DND-41 (cell line): ENCODE results near the gene EHD3.

Experiments used
- ATAC-seq: fragments of 200-7000 bp; cut with Tn5 transposase; 3 replicates; pipeline ENCODE4 v1.9.1; 2021; ENCODE audit warnings: low read depth; ENCODE audit not compliant: insufficient read depth
- DNase-seq: peaks from one replicate; pipeline ENCODE4 v3.0.0-alpha.2; 2020
- H2AFZ ChIP-seq: 2 replicates; pipeline ENCODE4 v1.6.0; 2012; ENCODE audit warnings: low read depth, low read length
- H3K27ac ChIP-seq: 2 replicates; pipeline ENCODE4 v1.5.1; 2012; ENCODE audit warnings: low read length, inconsistent platforms
- H3K27me3 ChIP-seq: fragments of 200-600 bp; sonication (generic); 2 replicates; pipeline ENCODE4 v1.6.0; 2012; ENCODE audit warnings: low read length, mild to moderate bottlenecking, inconsistent platforms; ENCODE audit not compliant: insufficient read depth, poor library complexity
- H3K36me3 ChIP-seq: 2 replicates; pipeline ENCODE4 v1.5.1; 2012; ENCODE audit warnings: low read length, inconsistent platforms; ENCODE audit not compliant: insufficient read depth
- H3K4me1 ChIP-seq: 2 replicates; pipeline ENCODE4 v1.5.1; 2012; ENCODE audit warnings: mild to moderate bottlenecking, low read length; ENCODE audit not compliant: insufficient read depth
- H3K4me2 ChIP-seq: 2 replicates; pipeline ENCODE4 v1.6.0; 2012; ENCODE audit warnings: mild to moderate bottlenecking, moderate library complexity, low read length, inconsistent platforms; ENCODE audit not compliant: insufficient read depth
- H3K4me3 ChIP-seq, 2 experiments: fragments of 200-600 bp in 1 of 2; shearing (Covaris generic) in 1 of 2; 2 replicates each; pipeline ENCODE4 v1.5.1; 2012 to 2016; ENCODE audit warnings: inconsistent platforms in 2 of 2, low read length in 2 of 2, mild to moderate bottlenecking in 2 of 2, low read depth in 1 of 2, moderate library complexity in 1 of 2
- H3K79me2 ChIP-seq: 2 replicates; pipeline ENCODE4 v1.6.0; 2012; ENCODE audit warnings: low read length, inconsistent platforms; ENCODE audit not compliant: insufficient read depth
- H3K9ac ChIP-seq: 2 replicates; pipeline ENCODE4 v1.6.0; 2012; ENCODE audit warnings: low read depth, mild to moderate bottlenecking, inconsistent platforms, low read length, moderate library complexity
- H3K9me3 ChIP-seq: 2 replicates; pipeline ENCODE4 v1.5.1; 2012; ENCODE audit warnings: low read length, moderate library complexity, mild to moderate bottlenecking, inconsistent platforms; ENCODE audit not compliant: insufficient read depth, severe bottlenecking
- H4K20me1 ChIP-seq: 2 replicates; pipeline ENCODE4 v1.6.0; 2012; ENCODE audit warnings: low read length; ENCODE audit not compliant: insufficient read depth
- EZH2 ChIP-seq: IDR thresholded peaks from 3 replicates; pipeline ENCODE4 v1.6.1; 2012; ENCODE audit warnings: borderline replicate concordance, low read depth, mild to moderate bottlenecking, moderate library complexity, low read length, inconsistent platforms; ENCODE audit not compliant: severe bottlenecking
- TF ChIP-seq, protein P1 (sequence below): IDR thresholded peaks from 2 replicates; pipeline ENCODE4 v1.5.1; 2012; ENCODE audit warnings: borderline replicate concordance, low read length, moderate library complexity, mild to moderate bottlenecking; ENCODE audit not compliant: poor library complexity, severe bottlenecking; ENCODE audit errors: extremely low read depth

The EHD3 gene

DNA sequence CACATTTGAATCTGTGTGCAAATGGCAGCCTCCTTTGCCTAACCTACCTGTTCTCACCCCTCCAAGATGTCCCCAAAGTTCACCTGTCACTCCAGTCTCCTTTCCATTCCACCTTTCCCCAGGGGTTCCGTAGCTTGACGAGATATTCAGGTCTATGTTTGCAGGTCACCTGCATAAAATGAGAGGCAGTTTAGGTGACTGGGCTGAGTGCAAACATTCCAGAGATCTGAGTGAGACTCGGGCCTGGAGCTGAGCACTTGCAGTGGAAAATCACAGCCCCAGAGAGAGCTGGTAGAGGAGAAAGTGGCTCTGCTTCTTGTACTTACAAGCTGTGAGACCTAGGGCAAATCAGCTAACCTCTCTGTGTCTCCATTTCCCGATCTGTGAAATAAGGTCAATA, 36.8 kb upstream of the EHD3 start:
- Histone ChIP-seq H3K27ac (no peak overlapping the region), H3K27me3 (no peaks in the 10 kb centered on the region), H3K9me3 (no peaks in the 10 kb centered on the region), H2AFZ (no peak overlapping the region), H3K9ac (no peak overlapping the region), H3K79me2 (no peaks in the 10 kb centered on the region), H3K4me1 (no peaks in the 10 kb centered on the region), H3K36me3 (peaks cover 3% of the 10 kb centered on the region; the same call in 1 of the 2 replicates), H3K4me3 (no peak overlapping the region), H3K4me2 (no peak overlapping the region), H4K20me1 (no peaks in the 10 kb centered on the region)
- no peak for DNase-seq
- TF ChIP-seq, protein P1, sequence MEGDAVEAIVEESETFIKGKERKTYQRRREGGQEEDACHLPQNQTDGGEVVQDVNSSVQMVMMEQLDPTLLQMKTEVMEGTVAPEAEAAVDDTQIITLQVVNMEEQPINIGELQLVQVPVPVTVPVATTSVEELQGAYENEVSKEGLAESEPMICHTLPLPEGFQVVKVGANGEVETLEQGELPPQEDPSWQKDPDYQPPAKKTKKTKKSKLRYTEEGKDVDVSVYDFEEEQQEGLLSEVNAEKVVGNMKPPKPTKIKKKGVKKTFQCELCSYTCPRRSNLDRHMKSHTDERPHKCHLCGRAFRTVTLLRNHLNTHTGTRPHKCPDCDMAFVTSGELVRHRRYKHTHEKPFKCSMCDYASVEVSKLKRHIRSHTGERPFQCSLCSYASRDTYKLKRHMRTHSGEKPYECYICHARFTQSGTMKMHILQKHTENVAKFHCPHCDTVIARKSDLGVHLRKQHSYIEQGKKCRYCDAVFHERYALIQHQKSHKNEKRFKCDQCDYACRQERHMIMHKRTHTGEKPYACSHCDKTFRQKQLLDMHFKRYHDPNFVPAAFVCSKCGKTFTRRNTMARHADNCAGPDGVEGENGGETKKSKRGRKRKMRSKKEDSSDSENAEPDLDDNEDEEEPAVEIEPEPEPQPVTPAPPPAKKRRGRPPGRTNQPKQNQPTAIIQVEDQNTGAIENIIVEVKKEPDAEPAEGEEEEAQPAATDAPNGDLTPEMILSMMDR, result no peak
- TF ChIP-seq EZH2, result no peak
- no peak for ATAC-seq

DNA sequence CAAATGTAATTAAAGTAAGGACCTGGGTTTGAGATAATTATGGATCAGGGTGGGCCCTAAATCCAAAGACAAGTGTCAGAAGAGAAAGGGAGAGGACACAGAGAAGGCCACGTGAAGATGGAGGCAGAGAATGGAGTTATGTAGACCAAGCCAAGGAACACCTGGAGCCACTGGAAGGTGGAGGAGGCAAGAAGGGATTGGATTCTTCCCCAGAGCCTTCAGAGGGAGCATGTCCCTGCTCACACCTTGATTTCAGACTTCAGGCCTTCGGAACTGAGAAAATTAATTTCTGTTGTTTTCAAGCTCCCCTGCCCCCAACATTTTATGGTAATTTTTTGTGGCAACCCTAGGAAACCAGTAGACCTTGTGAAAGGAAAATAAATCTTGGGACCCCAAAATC, 36.3 kb upstream of the EHD3 start:
- no peaks in the 10 kb centered on the region for H3K4me1 ChIP-seq
- H3K4me2 ChIP-seq, result no peak overlapping the region
- no peak overlapping the region for H2AFZ ChIP-seq
- H3K27me3 ChIP-seq, result no peaks in the 10 kb centered on the region
- no peak overlapping the region for H3K4me3 ChIP-seq
- no peak for ATAC-seq
- no peak overlapping the region for H3K27ac ChIP-seq
- no peaks in the 10 kb centered on the region for H3K79me2 ChIP-seq
- TF ChIP-seq, protein P1, result no peak
- no peak for TF ChIP-seq EZH2
- H3K36me3 ChIP-seq, result peaks cover 3% of the 10 kb centered on the region; the same call in 1 of the 2 replicates
- no peaks in the 10 kb centered on the region for H4K20me1 ChIP-seq
- no peak for DNase-seq
- no peaks in the 10 kb centered on the region for H3K9me3 ChIP-seq
- no peak overlapping the region for H3K9ac ChIP-seq

DNA sequence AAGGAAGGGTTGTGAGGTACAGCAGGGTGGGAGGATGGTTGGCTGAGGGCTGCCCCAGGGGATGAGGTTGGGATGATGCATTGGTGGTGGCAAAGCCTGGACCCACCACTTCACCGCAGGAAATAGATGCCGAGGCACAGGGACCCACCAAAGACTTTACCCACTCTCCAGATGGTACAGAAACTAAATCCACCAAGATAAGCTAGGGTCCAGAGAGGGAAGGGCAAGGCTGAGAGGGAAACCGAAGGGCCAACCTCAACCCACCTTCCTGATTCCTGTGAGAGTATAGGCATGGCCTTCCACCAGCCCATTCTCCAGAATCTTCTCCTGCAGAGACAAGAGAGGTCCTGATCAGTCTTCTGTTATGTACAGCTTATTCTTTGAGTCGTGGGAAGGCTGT, 34.7 kb upstream of the EHD3 start:
- no peak overlapping the region for H3K4me3 ChIP-seq
- no peak for ATAC-seq
- no peak overlapping the region for H2AFZ ChIP-seq
- TF ChIP-seq, protein P1, result no peak
- TF ChIP-seq EZH2, result no peak
- no peaks in the 10 kb centered on the region for H4K20me1 ChIP-seq
- no peaks in the 10 kb centered on the region for H3K27me3 ChIP-seq
- no peaks in the 10 kb centered on the region for H3K9me3 ChIP-seq
- H3K79me2 ChIP-seq, result no peaks in the 10 kb centered on the region
- DNase-seq, result no peak
- no peaks in the 10 kb centered on the region for H3K4me1 ChIP-seq
- peaks cover 3% of the 10 kb centered on the region; the same call in 1 of the 2 replicates for H3K36me3 ChIP-seq
- H3K4me2 ChIP-seq, result no peak overlapping the region
- H3K27ac ChIP-seq, result no peak overlapping the region
- H3K9ac ChIP-seq, result no peak overlapping the region

DNA sequence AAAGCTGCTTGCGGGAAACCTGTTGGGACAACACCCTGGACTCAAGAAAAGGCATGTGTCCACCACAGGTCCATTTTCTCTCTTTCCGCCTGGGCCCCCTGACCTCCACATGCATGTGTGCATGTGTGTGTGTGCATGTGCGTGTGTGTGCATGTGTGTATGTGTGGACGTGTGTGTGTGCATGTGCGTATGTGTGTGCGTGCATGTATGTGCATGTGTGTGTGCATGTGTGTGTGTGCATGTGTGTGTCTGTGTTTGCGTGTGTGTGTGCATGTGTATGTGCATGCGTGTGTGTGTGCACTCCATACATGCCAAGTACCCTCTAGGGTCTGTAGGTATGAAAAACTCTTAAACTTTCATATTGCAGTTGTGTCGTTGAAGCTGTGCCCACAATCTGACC, 33.0 kb upstream of the EHD3 start:
- H3K4me1 ChIP-seq, result no peaks in the 10 kb centered on the region
- no peak overlapping the region for H3K9ac ChIP-seq

More for the DNA sequence above, 33.0 kb upstream of the EHD3 start:
- Histone ChIP-seq H4K20me1 (no peaks in the 10 kb centered on the region), H2AFZ (no peak overlapping the region), H3K79me2 (no peaks in the 10 kb centered on the region), H3K27me3 (no peaks in the 10 kb centered on the region), H3K36me3 (peaks cover 3% of the 10 kb centered on the region; the same call in 1 of the 2 replicates), H3K4me3 (no peak overlapping the region), H3K27ac (no peak overlapping the region), H3K9me3 (no peaks in the 10 kb centered on the region), H3K4me2 (no peak overlapping the region)
- DNase-seq (no peak), ATAC-seq (no peak)
- TF ChIP-seq EZH2, result no peak
- TF ChIP-seq, protein P1, result no peak
